HG02870 (cell line): ENCODE results near the gene ZNF865.
A peak's percentile ranks its signal among the peaks of the same experiment; 100 is the strongest.

Source experiments
- ATAC-seq: cut with Tn5 transposase; IDR thresholded peaks from one replicate; pipeline ENCODE4 v1.9.1; 2021; ENCODE audit warnings: mild to moderate bottlenecking, moderate library complexity; ENCODE audit not compliant: unreplicated experiment

The ZNF865 gene

GRCh38 chr19:55643887-55644176 lies 38.4 kb downstream of the ZNF865 start:
- ATAC-seq = no peak

GRCh38 chr19:55644191-55644833 lies 38.9 kb downstream of the ZNF865 start:
- no peak for ATAC-seq

DNA sequence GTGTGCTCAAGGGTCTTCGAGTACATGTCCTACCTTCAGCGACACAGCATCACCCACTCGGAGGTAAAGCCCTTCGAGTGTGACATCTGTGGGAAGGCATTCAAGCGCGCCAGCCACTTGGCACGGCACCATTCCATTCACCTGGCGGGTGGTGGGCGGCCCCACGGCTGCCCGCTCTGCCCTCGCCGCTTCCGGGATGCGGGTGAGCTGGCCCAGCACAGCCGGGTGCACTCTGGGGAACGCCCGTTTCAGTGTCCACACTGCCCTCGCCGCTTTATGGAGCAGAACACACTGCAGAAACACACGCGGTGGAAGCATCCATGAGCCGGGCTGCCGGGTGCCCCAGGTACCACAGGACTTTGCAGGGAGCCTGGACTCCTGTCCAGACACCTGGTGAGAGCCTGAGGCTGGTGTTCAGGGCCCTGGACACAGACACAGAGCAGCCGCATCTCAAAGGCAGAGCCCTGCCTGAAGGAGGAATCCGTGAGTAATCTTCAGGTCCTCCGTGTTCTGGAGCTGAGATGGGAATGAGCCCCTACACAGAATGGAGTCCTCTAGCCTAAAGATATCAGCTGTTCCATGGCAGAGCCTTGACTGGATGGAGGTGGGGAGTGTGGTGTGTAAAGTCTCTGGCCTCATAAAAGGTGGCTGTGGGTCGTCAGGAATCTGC lies 39.5 kb downstream of the ZNF865 start:
- ATAC-seq = no peak

DNA sequence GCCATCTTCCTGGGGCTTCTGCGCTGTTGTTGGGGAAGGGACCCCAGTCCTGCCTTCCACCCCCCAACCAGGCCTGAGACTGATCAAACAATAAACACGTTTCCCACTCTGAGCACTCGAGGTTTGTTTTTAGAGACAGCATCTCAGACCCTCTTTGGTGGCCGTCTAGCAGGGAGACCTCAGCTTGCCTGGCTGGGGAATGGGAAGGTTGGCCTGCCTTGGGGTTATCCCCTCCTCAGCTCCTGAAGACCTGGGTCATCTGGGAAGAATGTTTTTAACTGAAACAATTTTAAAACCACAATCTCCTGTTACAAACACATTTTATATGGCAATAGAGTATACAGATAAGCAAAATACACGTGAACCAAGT lies 40.0 kb downstream of the ZNF865 start:
- no peak for ATAC-seq

GRCh38 chr19:55646889-55647731 lies 41.7 kb downstream of the ZNF865 start:
- ATAC-seq = no peak

DNA sequence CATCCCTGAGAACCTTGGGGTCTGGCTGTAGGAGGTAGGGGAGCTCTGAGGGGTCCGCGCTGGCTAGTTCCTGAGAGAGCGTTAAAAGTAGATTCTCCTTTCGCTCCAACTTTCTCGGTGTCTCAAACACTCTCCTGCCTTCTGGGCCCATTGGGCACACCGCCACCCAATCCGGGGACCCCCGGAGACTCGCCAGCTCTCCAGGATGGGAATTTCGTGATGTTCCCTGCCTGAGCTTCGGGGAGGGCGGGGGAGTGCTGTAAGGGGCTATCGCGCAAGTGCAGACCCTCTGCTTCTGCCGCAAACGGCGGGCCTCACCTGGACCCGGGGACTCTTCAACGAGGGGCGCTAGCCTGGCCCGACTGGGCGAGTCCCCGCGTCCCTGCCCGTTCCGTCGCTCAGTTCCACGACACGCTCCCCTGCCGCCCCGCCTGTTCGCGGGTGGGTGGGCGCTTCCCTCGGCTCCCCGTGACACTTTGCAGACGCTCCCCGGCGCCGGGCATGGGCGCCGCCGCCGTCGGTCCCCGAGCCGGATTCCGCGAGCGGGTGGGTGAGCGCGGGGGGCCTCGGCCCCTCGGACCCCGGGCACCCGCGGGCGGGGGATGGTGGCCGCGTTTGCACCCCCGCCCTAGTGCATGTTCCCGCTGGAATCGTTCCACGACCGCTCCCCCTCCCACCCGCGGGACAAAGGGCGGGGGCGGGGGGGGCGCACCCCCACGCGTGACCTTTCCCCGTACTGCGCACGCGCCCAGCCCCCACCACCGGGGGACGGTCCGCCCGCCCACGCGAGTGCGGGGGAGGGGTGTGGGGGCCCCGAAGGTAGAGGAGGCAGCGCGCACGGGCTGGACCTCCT lies 42.5 kb downstream of the ZNF865 start, which contains the start of gene CCDC106:
Gene CCDC106 (plus strand): TSS at position 481 of the 853 bp plus-strand sequence. CDS start 835 bp downstream, outside the sequence.
- no peak for ATAC-seq

DNA sequence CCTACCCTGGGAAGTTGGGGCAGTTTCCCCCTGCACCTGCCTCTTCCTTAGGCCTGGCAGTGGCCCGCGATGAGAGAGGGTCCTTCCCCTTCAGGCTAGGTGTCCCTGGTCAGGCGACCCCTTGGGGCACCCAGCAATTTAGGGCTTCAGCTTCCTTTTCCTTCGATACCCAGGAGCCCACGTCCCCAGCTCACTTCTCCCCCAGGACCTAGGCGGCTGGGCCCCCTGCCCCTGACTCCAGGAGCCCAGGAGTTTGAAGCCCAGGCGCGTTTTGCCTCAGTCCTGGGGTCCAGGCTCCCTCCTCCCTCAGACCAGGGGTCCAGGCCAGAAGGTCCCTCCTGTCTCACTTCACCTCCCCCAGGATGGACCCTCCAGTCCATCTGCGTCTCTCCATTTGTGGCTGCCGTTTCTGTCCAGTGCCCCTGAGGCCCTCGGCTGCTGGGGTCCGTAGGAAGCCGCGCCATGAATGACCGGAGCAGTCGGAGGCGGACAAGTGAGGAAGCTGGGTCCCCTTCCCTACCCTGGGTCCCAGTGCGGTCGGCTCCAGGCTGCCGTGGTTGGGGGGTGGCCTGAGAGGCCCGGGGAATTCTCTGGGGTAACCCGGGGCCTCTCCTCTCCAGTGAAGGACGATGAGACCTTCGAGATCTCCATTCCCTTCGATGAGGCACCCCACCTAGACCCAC lies 43.3 kb downstream of the ZNF865 start:
- no peak for ATAC-seq

DNA sequence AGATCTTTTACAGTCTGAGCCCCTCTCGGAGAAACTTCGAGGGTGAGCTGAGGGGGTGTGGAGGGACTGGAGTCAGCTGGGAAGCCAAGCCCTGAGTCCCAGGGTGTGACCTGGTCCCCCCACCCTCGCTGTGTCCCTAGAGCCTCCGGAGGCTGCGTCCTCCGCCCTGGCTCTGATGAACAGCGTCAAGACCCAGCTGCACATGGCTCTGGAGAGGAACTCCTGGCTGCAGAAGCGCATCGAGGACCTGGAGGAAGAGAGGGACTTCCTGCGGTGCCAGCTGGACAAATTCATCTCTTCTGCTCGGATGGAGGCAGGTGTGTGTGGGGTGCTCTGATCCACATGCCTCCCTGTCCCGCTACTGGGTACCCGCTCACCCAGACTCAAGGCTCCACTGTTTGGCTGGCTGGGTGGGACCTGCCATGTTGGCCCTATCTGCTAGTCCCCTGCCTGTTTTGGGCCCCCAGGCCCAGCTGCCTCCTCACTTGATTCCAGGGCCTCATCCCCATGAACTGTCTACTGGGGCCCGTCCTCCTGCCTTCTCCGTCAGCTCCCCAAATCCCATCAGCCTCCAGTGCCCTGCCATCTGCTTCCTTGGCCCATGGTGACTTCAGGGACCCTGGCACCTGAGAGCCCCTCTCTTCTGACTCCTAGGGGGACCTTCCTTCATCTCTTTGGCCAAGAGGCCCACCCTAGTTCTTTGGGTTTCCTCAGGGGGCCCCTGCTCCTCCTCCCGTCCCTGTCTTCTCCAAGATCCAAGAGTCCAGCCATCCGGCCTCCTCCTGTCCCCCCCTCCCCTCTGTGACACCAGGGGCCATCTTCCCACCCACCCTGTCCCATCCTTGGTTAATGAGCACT lies 44.0 kb downstream of the ZNF865 start:
- ATAC-seq = no peak

DNA sequence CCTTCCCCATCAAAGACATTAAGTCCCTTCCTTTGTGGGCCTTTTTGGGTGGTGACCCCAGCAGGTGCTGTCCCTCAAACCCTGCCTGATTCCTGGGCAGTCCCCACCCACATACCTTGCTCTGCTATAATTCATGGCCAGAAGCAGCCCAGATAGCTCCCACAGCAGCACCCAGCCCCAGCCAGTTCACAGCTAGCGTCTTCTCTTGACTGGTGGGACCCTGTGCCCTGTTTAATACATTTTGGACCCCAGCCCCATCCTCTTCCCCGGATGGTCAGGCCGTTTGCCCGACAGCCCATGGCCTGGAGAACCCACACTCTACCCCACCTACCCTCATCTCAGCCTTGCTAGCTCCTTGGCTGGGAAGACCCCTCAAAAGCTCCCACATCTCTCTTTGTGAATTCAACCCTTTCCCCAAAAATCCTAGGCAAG lies 44.7 kb downstream of the ZNF865 start:
- ATAC-seq = no peak

DNA sequence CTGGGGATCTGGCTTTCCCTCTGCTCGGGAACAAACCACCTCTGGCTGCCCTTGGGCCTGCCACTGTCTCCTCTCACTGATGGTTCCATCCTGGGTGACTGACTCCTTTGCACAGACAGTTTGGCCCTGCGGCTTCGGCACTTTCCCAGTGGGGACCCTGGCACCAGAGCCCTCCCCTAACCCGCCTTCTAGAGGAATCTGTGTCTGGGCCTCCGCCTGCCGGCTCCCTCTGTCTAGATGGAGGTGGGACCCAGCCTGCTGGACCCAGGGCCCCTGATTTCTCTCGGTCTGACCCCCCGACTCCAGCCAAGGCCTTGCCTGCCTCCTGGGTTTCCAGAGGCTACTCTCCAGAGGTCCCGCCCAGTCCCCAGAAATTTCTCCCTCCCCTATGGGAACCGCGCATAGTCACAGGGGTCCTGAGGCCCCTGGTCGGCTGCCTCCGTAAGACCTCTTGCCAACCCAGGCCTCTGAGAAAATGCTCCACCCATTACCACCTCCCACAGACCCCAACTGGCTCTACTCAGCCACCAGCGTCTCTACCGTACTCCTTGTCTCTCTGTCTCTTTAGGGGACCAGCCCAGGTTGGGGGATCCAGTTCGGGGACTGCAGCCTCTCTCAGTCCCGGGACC lies 45.3 kb downstream of the ZNF865 start:
- ATAC-seq = no peak

DNA sequence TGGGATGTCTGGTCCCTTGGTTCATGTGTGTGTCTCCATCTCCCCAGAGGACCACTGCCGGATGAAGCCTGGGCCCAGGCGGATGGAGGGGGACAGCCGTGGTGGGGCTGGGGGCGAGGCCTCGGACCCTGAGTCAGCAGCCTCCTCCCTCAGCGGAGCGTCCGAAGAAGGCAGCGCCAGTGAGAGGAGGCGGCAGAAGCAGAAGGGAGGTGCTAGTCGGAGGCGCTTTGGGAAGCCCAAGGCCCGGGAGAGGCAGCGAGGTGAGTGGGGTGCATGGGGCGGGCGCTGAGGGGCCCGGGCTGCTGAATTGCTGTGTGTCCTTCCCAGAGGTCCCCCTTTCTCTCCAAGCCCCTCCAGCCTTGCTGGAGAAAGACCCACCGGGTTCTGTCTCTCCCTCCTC lies 45.8 kb downstream of the ZNF865 start:
- ATAC-seq = no peak

DNA sequence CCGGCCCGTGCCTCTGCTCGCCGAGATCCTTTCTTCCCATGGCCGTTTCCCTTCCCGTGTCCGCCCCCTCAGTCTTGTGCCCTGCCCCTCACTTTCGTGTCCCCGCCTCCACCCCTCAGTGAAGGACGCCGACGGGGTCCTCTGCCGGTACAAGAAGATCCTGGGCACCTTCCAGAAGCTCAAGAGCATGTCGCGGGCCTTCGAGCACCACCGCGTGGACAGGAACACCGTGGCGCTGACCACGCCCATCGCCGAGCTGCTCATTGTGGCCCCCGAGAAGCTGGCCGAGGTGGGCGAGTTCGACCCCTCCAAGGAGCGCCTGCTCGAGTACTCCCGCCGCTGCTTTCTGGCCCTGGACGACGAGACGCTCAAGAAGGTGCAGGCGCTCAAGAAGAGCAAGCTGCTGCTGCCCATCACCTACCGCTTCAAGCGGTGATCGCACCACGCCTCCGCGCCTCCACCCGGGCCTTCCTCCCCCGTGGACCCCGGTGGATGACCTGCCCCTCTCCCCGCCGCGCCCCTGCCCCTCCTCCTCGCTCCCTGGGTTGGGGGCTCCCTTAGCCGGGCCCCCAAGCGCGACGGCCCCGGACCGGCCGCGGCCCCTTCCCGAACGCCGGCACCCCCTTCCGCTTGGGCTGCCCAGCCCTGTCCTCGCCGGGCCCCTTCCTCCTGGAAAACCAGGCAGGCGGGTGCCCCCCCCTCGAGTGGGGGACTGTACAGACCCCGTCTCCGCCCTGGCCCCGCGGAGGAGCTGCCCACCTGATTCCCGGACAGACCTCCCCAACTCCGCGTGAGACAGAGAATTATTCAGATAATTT lies 47.1 kb downstream of the ZNF865 start:
- ATAC-seq = no peak

GRCh38 chr19:55653651-55654322 lies 48.3 kb downstream of the ZNF865 start:
- peak; percentile 38 for ATAC-seq

DNA sequence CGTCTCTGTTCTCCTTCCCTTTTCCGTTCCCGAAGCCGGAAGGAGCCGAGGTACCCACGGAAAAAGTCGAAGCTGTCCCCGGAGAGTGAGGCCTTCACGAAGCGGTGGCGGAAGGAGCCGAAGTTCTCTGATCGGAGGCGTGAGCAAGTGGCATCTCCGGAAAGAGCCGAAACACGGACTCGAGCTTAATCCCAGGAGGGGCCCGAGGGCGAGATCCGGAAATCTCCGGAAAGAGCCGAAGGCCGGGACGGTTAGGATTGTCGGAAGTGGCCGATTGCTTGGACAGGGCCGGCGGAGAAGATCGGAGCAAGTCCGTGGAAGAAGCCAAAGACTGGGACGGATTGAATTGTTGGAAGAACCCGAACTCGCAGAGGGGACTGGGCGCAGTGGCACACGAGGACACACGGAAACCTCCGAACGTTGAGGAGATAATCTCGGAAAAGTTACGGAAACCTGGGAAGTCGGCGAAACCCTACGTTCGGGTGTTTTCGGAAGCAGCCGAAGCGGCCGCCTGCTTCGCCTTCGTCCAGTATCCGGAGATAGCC lies 48.9 kb downstream of the ZNF865 start:
- peak; percentile 55 for ATAC-seq

- ATAC-seq = peak; percentile 28
Measured at GRCh38 chr19:55654868-55655647, 49.6 kb downstream of the ZNF865 start, which contains the start of gene U2AF2. Gene U2AF2 (plus strand): TSS chr19:55655035. CDS start chr19:55655105, 70 bp downstream.

DNA sequence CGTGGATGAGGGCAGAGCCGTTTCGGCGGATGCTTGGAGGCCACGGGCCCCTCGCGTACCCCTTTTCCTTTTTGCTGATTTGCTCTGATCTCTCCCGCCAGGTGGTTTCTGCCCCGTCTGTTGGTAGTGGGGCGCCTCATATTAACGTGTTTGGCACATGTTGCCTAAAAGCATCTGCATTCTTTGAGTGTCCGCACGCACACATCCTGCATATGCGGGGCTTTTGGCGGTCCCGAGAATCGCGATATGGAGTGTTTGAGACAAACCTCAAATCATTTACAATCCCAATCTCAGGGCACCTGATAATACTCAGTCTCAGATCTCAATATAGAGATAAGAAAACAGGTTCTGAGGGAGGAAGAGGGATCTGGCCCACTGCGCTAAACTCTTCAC lies 50.2 kb downstream of the ZNF865 start:
- ATAC-seq = no peak
